HepG2 (cell line): ENCODE results near the gene CEP97. TPM values are rescaled to one million over a fixed set of nuclear protein-coding genes. Genes with fewer than 3 reads are reported as not detected.

Source experiments
- SOX6 ChIP-seq, 2 experiments: fragments of 450-650 bp in 1 of 2; sonication (generic) in 1 of 2; formaldehyde crosslinking in 1 of 2; IDR thresholded peaks; 2 replicates each; pipeline versions ENCODE4 v1.4.0 to v1.6.1; 2017 to 2020; ENCODE audit warnings: antibody characterized with exemption in 1 of 2, mild to moderate bottlenecking in 1 of 2, missing genetic modification reagents in 1 of 2
- STAG1 ChIP-seq: sonication (generic); formaldehyde crosslinking; IDR thresholded peaks from 2 replicates; pipeline ENCODE4 v1.4.0; 2020; ENCODE audit warnings: missing genetic modification reagents
- ZFX ChIP-seq: sonication (generic); formaldehyde crosslinking; IDR thresholded peaks from 2 replicates; pipeline ENCODE4 v1.4.0; 2020; ENCODE audit warnings: mild to moderate bottlenecking, low read depth, missing genetic modification reagents, moderate library complexity
- ZNF318 ChIP-seq: sonication (generic); formaldehyde crosslinking; IDR thresholded peaks from 2 replicates; pipeline ENCODE4 v1.4.0; 2020; ENCODE audit warnings: mild to moderate bottlenecking, missing genetic modification reagents
- ZNF619 ChIP-seq: sonication (generic); formaldehyde crosslinking; IDR thresholded peaks from 2 replicates; pipeline ENCODE4 v1.4.0; 2020; ENCODE audit warnings: mild to moderate bottlenecking, missing genetic modification reagents
- polyA plus RNA-seq, 8 experiments: library from polyadenylated mRNA; depleted of rRNA in 3 of 8; stranded (reverse) in 7 of 8; unstranded in 1 of 8; fragments of >200 nt; fragmentation: Illumina TruSeq in 4 of 8; extraction: Trizol in 4 of 8; gene quantifications; 2 replicates each; pipeline versions ENCODE4 v1.2.1 to v1.2.3, GENCODE V29; 2011 to 2016; ENCODE audit warnings: low read depth in 4 of 8, missing spikeins in 1 of 8, mixed read lengths in 1 of 8; ENCODE audit not compliant: insufficient read depth in 1 of 8
- total RNA-seq, 5 experiments: library from RNA; depleted of rRNA; stranded (reverse); fragments of >200 nt; fragmentation: Illumina TruSeq; extraction: Trizol; gene quantifications; 2 replicates each; pipeline ENCODE4 v1.2.3, GENCODE V29; 2016; ENCODE audit warnings: low read depth in 1 of 5

The CEP97 gene
- total and polyA plus RNA-seq, 2 of the 13 experiments (the other 11 are each of a cell fraction or from before 2014, with no cell fraction given) = 0.99 to 6.5 TPM

- TF ChIP-seq ZNF318 (CRISPR knock-in tag) (no peak), ZFX (no peak), ZNF619 (no peak), SOX6 (IDR thresholded peaks at IDR 0.05) (no peak), SOX6 (CRISPR knock-in tag; IDR thresholded peaks at IDR 0.05) (no peak), STAG1 (peak; percentile 83)
Observed at GRCh38 chr3:101809178-101810021, 85.0 kb downstream of the CEP97 start (continued).
